Measurements from ENCODE around the gene ATP6V0E1.

ATP6V0E1 gene

DNA sequence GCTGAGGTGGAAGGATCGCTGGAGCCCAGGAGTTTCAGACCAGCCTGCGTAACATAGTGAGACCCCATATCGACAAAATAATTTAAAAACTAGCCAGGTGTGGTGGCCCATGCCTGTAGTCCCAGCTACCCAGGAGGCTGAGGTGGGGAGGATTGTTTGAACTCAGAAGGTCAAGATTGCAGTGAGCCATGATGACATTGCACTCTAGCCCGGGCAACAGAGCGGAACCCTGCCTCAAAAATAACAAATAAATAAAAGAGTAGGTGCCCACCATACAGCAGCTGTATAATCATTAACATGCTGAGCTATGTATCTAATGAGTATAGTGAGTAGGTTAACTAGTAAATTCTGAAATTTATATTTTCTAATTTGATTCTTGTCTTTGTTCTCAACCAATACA is 11.0 kb upstream of the ATP6V0E1 start:
- H3K27ac ChIP-seq (replicated peaks), result no peak overlapping the region
- no peak overlapping the region for H3K4me3 ChIP-seq (replicated peaks; ENCODE audit: insufficient read depth, low read length)
- no peak for DNase-seq (ENCODE audit: low read depth in 1 of 2, low spot score in 1 of 2)

DNA sequence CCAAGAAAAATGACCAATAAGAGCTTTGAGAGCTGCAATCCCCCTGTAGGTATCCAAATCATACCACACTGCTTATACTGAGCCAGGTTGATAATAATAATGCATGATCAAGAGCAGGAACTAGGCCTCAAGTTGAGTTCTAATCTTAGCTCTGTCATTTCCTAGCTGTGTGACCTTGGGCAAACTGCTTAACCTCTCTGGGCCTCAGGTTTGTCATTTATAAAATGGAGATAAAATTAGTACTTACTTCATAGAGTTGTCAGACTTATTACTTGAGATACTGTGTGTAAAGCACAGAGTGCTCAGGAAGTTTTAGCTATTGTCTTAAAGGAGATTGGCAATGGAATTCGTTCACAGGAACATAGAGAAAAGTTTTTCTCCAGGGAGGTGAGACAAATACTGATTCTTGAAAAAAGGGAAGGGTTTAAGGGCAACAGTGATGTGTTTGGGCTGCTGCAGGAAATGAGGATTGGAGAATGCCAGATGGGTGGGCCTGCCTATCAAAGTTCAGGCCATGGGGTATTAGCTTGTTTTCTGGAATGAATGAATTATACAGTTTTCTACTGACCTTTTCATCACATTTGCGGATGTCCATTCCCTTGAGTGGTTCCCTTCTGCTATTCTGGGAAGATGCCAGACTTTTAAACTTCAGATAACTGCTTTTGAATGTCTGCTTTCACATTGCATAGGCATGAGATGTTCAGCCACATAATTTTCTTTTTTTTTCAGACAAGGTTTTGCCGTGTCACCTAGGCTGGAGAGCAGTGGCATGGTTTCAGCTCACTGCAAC is 10.2 kb upstream of the ATP6V0E1 start:
- Histone ChIP-seq H3K27ac (replicated peaks) (no peak overlapping the region), H3K27me3 (ENCODE audit: insufficient read depth, poor library complexity, severe bottlenecking) (no peaks in the 10 kb centered on the region), H3K4me3 (replicated peaks; ENCODE audit: insufficient read depth, low read length) (no peak overlapping the region)
- no peak for DNase-seq (ENCODE audit: low read depth in 1 of 2, low spot score in 1 of 2)
- TF ChIP-seq GABPA (IDR thresholded peaks at IDR 0.05; ENCODE audit: low read depth), result no peak
- TF ChIP-seq SPI1 (IDR thresholded peaks at IDR 0.05; ENCODE audit: borderline replicate concordance, low read depth), result no peak
- TF ChIP-seq, protein P1, sequence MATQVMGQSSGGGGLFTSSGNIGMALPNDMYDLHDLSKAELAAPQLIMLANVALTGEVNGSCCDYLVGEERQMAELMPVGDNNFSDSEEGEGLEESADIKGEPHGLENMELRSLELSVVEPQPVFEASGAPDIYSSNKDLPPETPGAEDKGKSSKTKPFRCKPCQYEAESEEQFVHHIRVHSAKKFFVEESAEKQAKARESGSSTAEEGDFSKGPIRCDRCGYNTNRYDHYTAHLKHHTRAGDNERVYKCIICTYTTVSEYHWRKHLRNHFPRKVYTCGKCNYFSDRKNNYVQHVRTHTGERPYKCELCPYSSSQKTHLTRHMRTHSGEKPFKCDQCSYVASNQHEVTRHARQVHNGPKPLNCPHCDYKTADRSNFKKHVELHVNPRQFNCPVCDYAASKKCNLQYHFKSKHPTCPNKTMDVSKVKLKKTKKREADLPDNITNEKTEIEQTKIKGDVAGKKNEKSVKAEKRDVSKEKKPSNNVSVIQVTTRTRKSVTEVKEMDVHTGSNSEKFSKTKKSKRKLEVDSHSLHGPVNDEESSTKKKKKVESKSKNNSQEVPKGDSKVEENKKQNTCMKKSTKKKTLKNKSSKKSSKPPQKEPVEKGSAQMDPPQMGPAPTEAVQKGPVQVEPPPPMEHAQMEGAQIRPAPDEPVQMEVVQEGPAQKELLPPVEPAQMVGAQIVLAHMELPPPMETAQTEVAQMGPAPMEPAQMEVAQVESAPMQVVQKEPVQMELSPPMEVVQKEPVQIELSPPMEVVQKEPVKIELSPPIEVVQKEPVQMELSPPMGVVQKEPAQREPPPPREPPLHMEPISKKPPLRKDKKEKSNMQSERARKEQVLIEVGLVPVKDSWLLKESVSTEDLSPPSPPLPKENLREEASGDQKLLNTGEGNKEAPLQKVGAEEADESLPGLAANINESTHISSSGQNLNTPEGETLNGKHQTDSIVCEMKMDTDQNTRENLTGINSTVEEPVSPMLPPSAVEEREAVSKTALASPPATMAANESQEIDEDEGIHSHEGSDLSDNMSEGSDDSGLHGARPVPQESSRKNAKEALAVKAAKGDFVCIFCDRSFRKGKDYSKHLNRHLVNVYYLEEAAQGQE (IDR thresholded peaks at IDR 0.05; ENCODE audit: insufficient replicate concordance, low read depth), result no peak
- TF ChIP-seq, protein P2, sequence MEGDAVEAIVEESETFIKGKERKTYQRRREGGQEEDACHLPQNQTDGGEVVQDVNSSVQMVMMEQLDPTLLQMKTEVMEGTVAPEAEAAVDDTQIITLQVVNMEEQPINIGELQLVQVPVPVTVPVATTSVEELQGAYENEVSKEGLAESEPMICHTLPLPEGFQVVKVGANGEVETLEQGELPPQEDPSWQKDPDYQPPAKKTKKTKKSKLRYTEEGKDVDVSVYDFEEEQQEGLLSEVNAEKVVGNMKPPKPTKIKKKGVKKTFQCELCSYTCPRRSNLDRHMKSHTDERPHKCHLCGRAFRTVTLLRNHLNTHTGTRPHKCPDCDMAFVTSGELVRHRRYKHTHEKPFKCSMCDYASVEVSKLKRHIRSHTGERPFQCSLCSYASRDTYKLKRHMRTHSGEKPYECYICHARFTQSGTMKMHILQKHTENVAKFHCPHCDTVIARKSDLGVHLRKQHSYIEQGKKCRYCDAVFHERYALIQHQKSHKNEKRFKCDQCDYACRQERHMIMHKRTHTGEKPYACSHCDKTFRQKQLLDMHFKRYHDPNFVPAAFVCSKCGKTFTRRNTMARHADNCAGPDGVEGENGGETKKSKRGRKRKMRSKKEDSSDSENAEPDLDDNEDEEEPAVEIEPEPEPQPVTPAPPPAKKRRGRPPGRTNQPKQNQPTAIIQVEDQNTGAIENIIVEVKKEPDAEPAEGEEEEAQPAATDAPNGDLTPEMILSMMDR (IDR thresholded peaks at IDR 0.05; ENCODE audit: insufficient read depth, low read length), result no peak
- TF ChIP-seq POLR2AphosphoS5 (IDR thresholded peaks at IDR 0.05; ENCODE audit: low read depth), result no peak

More for the DNA sequence above, 11.0 kb upstream of the ATP6V0E1 start:
- TF ChIP-seq GABPA (IDR thresholded peaks at IDR 0.05; ENCODE audit: low read depth) (no peak), POLR2AphosphoS5 (IDR thresholded peaks at IDR 0.05; ENCODE audit: low read depth) (no peak), SPI1 (IDR thresholded peaks at IDR 0.05; ENCODE audit: borderline replicate concordance, low read depth) (no peak)
- TF ChIP-seq, protein P2 (IDR thresholded peaks at IDR 0.05; ENCODE audit: insufficient read depth, low read length), result no peak
- TF ChIP-seq, protein P1 (IDR thresholded peaks at IDR 0.05; ENCODE audit: insufficient replicate concordance, low read depth), result no peak
- H3K27me3 ChIP-seq (ENCODE audit: insufficient read depth, poor library complexity, severe bottlenecking), result no peaks in the 10 kb centered on the region

DNA sequence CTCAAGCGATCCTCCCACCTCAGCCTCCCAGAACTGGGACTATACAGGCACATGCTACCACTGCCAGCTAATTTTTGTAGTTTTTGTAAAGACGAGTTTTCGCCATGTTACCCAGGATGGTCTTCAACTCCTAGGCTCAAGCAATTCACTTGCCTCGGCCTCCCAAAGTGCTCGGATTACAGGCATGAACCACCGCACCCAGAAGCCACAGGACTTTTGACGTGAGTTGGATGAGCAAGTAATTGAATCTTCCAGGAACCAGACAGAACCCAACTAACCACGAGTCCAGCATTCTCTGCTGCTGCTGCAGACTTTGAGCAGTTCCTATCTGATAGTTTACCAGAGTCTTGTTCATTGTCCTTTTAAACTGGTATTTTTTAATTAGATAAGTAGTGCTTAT is 9.6 kb upstream of the ATP6V0E1 start:
- H3K4me3 ChIP-seq (replicated peaks; ENCODE audit: insufficient read depth, low read length), result no peak overlapping the region
- TF ChIP-seq POLR2AphosphoS5 (IDR thresholded peaks at IDR 0.05; ENCODE audit: low read depth) (no peak), SPI1 (IDR thresholded peaks at IDR 0.05; ENCODE audit: borderline replicate concordance, low read depth) (no peak), GABPA (IDR thresholded peaks at IDR 0.05; ENCODE audit: low read depth) (no peak)
- TF ChIP-seq, protein P1 (IDR thresholded peaks at IDR 0.05; ENCODE audit: insufficient replicate concordance, low read depth), result no peak
- TF ChIP-seq, protein P2 (IDR thresholded peaks at IDR 0.05; ENCODE audit: insufficient read depth, low read length), result no peak
- DNase-seq (ENCODE audit: low read depth in 1 of 2, low spot score in 1 of 2), result no peak
- no peaks in the 10 kb centered on the region for H3K27me3 ChIP-seq (ENCODE audit: insufficient read depth, poor library complexity, severe bottlenecking)
- H3K27ac ChIP-seq (replicated peaks), result no peak overlapping the region

All from HL-60 (cell line).